GM19240 (cell line): ENCODE data around the gene ATP8B3.
A peak's percentile ranks its signal among the peaks of the same experiment; 100 is the strongest.

ENCODE experiments used
- DNase-seq: peaks from one replicate; pipeline ENCODE4 v3.0.0; 2011; ENCODE audit warnings: low spot score; ENCODE audit not compliant: insufficient read length

ATP8B3 gene, protein sequence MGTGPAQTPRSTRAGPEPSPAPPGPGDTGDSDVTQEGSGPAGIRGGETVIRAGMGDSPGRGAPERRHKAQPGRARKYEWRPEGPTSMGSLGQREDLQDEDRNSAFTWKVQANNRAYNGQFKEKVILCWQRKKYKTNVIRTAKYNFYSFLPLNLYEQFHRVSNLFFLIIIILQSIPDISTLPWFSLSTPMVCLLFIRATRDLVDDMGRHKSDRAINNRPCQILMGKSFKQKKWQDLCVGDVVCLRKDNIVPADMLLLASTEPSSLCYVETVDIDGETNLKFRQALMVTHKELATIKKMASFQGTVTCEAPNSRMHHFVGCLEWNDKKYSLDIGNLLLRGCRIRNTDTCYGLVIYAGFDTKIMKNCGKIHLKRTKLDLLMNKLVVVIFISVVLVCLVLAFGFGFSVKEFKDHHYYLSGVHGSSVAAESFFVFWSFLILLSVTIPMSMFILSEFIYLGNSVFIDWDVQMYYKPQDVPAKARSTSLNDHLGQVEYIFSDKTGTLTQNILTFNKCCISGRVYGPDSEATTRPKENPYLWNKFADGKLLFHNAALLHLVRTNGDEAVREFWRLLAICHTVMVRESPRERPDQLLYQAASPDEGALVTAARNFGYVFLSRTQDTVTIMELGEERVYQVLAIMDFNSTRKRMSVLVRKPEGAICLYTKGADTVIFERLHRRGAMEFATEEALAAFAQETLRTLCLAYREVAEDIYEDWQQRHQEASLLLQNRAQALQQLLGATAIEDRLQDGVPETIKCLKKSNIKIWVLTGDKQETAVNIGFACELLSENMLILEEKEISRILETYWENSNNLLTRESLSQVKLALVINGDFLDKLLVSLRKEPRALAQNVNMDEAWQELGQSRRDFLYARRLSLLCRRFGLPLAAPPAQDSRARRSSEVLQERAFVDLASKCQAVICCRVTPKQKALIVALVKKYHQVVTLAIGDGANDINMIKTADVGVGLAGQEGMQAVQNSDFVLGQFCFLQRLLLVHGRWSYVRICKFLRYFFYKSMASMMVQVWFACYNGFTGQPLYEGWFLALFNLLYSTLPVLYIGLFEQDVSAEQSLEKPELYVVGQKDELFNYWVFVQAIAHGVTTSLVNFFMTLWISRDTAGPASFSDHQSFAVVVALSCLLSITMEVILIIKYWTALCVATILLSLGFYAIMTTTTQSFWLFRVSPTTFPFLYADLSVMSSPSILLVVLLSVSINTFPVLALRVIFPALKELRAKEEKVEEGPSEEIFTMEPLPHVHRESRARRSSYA (N-terminal part only)

DNA sequence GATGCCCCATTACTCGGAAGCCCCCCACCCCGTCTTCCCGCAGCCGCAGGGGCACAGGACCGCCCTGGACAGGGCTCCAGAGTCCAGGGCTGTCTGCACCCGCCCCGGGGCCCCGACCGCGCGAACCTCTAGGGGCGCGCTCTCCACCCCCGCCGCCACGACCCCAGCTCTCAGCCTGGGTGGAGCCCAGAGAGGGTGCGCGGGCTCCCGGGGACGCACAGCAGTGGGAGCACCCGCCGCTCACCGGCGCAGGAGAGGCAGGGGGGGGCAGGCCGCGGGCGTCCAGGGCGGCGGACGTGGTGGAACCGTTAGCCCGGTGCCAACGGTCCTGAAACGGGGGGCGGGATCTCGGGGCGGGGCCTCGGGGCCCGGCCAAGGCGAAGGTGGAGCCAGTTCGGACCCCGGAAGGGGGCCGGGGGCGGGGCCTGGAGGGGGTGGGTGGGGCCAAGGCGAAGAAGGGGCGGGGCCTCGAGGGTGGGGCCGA lies at the start of gene ATP8B3:
TSS of gene ATP8B3 (minus strand) at position 335 of the 484 bp plus-strand sequence. CDS start 540 bp downstream, outside the sequence.
- peak; percentile 99 for DNase-seq

DNA sequence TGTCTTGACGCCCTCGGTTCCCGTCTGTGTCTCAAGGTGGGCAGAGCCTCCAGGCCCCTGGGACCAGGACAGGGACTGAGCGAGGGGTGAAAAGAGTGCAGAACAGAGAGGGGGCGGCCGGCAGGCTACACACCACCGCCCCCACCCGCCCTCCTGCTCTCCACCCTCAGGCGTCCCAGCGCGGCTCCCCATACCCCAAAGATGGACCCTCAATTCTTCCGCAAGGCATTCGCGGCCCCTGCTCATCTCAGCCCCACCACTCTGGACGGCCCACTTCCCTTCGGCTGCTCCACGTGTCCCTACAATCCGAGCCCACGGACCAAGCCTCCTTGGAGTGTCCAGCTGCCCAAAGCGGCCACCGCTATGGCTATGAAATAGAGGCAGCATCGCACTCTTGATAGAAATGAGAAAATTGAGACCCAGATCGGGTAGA lies 49.5 kb upstream of the ATP8B3 start:
- no peak for DNase-seq

DNA sequence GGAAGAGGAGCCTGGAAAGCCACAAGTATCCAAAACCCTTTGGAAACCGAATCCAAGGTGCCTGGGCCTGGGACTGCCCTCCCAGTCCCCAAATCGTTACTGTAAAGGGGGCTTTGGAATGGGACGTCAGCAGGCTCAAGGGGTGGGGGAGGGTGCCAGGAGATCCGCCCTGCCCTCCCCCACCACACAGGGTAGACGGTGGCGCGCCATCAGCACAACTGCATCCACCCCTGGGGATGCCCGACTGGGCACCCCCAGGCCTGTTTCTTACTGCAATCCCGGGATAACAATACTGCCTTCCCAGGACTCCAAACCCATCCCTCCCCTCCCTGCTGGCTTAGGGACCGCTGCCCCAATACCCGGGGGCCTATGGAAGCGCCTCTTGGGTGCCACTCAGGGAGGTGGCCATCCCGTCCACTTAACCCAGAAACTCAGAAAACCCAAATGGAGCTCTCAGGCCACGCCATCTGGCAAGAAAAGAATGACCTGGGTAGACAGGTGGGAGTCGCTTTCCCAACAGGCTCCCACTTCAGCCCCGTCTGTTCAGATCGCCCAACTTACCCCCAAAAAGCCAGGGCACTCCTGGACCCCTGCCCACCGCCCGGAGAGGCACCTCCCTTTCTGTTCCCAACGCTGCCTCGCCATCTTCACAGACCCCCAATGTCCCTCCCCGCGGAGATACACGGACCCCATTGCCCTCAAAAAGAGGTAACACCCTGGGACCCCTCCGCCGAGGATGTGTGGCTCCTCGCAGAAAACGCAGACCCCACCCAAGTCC lies 48.9 kb upstream of the ATP8B3 start:
- no peak for DNase-seq

- DNase-seq: no peak
These were observed 48.1 kb upstream of the ATP8B3 start for GRCh38 chr19:1860042-1860775.

DNA sequence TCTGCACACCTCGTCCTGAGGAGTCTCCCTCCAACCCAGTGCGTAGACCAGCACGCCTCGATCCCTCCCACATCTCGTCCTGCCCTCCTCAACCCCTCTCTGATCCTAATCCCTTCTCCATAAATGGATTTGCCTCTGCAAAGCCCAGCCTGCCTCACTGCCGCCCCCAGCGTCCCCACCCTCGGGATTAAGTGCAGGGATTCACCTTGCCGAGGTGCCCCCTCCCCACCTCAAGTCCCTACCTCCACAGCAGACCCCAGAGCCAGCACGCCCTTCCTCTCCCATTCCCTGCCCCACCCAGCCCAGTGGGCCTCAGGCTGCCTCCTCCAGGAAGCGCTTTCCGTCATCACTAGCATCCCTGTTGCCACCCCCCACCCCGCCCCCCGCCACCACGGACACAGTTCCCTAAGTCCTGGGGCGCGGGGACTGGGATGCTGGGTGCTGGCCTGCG lies 47.3 kb upstream of the ATP8B3 start:
- DNase-seq: no peak

GRCh38 chr19:1858412-1859081 lies 46.5 kb upstream of the ATP8B3 start:
- DNase-seq: no peak

DNA sequence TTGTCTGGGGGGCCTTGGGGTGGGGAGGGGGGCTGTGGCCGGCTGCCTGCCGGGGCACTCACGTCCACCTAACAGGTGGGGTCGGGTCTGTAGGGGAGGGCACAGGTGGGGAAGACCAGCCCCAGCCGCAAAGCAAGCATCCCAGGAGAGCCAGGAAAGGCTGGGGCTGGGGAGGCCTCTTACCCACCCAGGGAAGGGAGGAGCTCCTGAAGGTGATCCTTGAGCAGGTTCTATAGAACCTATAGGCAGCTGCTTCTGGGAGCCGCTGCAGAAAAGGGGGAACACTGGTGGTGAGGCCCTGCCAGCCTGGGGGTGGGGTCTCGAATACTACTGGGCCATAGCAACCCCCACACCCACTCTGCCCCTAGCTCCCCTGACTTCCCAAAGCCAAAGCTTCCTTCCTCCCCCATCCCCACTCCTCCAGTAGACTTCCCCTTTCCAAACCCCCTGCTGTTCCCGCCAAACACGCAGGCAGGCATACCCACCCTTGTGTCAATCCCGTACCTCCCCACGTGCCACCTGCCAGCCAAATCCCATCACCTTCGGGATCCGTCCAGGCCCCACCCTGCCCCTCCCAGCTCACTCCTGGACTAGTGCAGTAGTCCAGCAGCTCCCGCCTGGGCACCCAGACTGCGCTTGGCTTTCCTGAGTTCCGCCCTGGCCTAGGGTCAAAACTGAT lies 45.7 kb upstream of the ATP8B3 start:
- no peak for DNase-seq

DNA sequence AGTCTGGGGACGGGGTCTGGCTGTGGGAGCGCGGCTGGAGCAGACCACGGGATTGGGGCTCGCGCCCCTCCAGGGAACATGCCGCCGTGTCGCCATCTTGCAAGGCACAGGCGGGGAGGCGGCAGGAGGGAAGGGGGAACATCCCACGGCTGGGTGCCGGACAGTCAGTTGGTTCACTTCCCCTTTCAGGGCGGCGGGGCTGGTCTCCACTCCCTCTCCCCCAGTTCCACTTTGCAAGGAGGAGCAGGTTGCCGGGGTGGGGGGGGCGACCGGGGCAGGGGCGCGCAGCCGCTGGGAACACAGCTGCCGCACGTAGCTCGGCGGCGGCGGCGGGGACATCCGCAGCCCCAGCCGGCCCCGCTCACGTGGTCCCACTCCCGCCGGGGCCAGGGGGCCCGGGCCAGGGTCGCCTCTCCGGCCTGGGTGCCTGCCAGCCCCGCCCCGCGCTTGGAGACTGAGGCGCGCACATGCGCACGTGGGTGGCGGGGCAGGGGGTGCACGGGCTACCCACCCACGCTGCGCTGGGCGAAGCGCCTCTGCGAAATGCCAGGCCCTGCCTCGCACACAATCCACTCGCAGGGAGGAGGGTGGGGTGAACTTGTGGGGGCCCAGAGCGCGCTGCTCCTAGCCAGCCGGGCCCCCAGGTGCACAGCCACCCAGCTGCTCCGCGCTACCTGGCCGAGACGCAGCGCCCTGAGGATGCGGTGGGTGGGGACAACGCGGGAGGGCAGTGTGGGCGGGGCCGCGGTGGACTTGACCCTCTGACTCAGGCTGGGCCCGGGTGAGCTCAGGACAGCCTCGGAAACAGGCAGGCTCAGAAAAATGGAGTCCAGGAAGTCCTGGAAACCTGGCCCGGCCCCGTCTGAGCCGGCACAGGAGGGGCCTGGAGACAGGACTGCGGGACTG lies 44.9 kb upstream of the ATP8B3 start:
- peak; percentile 89 for DNase-seq

DNA sequence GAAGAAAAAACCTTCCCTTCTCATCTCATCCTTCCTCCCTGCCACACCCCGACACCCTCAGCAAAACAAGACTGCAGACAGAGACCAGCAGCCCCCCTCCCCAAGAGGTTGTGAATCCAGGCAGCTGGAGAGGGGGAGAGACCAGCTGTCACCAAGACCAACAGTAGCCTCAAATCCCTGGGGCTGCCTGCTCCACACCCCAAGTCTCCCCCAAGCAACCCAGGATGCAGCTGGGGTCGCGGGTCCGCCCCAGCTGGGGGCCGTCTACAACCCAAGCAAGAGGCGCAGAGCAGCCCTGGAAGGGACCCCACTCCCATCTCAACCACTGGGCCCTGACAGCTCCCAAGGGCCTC lies 44.2 kb upstream of the ATP8B3 start:
- no peak for DNase-seq

GRCh38 chr19:1855828-1856255 lies 43.8 kb upstream of the ATP8B3 start:
- no peak for DNase-seq

DNA sequence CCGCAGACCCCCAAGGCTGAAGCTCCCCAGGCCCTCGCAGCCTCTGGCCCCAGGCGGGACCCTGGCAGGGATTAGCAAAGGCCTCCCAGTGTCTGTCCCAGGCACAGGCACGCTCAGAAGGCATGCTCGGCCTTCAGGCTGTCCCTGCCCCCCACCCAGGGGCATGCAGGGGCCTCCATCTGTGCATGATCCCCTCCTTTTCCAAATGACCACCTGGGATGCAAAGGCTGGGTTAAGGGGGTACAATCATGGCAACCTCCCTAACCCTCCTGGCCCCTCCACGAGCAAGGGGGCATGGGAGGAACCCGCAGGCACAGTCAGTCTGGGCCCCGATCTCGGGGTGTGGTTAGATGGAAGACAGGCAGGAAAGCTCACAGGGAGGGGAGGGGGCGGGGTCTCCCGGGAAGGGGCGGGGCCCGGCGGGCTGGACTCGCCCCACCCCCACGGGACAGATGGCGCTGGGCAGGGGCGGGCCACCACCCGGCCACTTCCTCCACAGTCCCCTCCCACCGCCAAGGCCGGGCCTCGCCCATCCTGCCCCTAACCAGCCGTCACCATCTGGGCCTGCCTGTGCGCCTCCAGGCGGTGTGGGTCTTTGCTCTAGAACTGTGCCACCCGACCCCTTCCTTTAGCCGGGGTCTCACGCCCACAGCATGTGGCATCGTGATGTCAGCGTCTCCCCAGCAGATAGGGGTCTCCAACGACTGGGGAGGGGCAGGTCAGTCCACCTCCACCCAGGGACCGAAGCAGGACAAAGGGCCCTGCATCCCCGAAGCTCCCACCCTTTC lies 43.2 kb upstream of the ATP8B3 start:
- DNase-seq: peak; percentile 96

- DNase-seq: no peak
These were observed 42.5 kb upstream of the ATP8B3 start for GRCh38 chr19:1854542-1855039.

DNA sequence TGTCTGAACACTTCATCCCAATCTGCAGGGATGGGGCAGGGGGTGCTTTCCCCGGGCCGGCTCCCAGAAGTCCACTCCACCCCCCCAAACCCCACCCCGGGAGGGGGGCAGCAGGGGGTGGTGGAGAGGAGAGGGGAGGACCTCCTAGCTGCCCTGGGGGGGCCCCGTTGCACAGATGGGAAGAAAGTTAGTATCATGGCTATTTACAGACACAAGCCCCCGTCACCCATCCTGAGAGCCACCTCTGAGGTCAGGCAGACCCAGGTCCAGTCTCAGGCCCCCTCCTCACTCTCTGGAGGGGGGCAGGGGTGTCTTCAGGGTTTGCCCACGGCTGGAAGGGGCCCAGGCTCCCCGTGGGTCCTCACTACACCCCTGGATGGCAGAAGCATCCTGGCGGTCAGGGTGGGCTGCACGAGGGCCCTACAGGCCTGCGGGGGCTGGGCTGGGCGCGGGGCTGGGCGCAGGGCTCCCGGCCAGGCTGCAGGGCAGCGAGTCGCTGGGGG lies 42.0 kb upstream of the ATP8B3 start:
- no peak for DNase-seq

GRCh38 chr19:1853295-1854038 lies 41.4 kb upstream of the ATP8B3 start:
- peak; percentile 87 for DNase-seq

- DNase-seq: no peak
These were observed 40.6 kb upstream of the ATP8B3 start for GRCh38 chr19:1852581-1853128.
